Kidney tubule cell (primary cell): ENCODE data around the gene XPR1.
"Not testable (repeated sequence)": the region's sequence is repeated elsewhere in the genome, so short reads cannot be mapped to it uniquely, and the experiment has no call there.

Source experiments
- DNase-seq: peaks from one replicate; pipeline ENCODE4 v3.0.0-alpha.2; 2018; ENCODE audit warnings: low spot score

Gene XPR1

GRCh38 chr1:180644526-180645192 is 12.8 kb downstream of the XPR1 start:
- DNase-seq = no peak

- DNase-seq = not testable (repeated sequence)
Measured at GRCh38 chr1:180645261-180645660, 13.4 kb downstream of the XPR1 start.

GRCh38 chr1:180646093-180646492 is 14.3 kb downstream of the XPR1 start:
- DNase-seq = no peak

GRCh38 chr1:180646547-180646946 is 14.7 kb downstream of the XPR1 start:
- no peak for DNase-seq

GRCh38 chr1:180652792-180653191 is 21.0 kb downstream of the XPR1 start:
- DNase-seq = peak; percentile 39

- DNase-seq = no peak
Measured at GRCh38 chr1:180662709-180663108, 30.9 kb downstream of the XPR1 start.

GRCh38 chr1:180670681-180671080 is 38.9 kb downstream of the XPR1 start:
- no peak for DNase-seq

- DNase-seq = no peak
Measured at GRCh38 chr1:180672105-180672504, 40.3 kb downstream of the XPR1 start.

- DNase-seq = no peak
Measured at GRCh38 chr1:180672505-180672904, 40.7 kb downstream of the XPR1 start.

- peak; percentile 10 for DNase-seq
Measured at GRCh38 chr1:180674603-180675530, 43.0 kb downstream of the XPR1 start.

- no peak for DNase-seq
Measured at GRCh38 chr1:180675586-180675985, 43.8 kb downstream of the XPR1 start.

GRCh38 chr1:180680558-180681144 is 48.8 kb downstream of the XPR1 start:
- DNase-seq = peak; percentile 8

- DNase-seq = not testable (repeated sequence)
Measured at GRCh38 chr1:180683117-180683516, 51.3 kb downstream of the XPR1 start.

GRCh38 chr1:180691322-180691913 is 59.6 kb downstream of the XPR1 start:
- DNase-seq = no peak

- DNase-seq = no peak
Measured at GRCh38 chr1:180693564-180694244, 61.9 kb downstream of the XPR1 start.

- DNase-seq = no peak
Measured at GRCh38 chr1:180695282-180695681, 63.5 kb downstream of the XPR1 start.

- no peak for DNase-seq
Measured at GRCh38 chr1:180696361-180696760, 64.5 kb downstream of the XPR1 start.

- no peak for DNase-seq
Measured at GRCh38 chr1:180698580-180698979, 66.8 kb downstream of the XPR1 start.

GRCh38 chr1:180702376-180702775 is 70.6 kb downstream of the XPR1 start:
- not testable (repeated sequence) for DNase-seq

- DNase-seq = not testable (repeated sequence)
Measured at GRCh38 chr1:180710746-180711145, 78.9 kb downstream of the XPR1 start.

GRCh38 chr1:180711260-180711659 is 79.4 kb downstream of the XPR1 start:
- DNase-seq = not testable (repeated sequence)

- no peak for DNase-seq
Measured at GRCh38 chr1:180720753-180721152, 88.9 kb downstream of the XPR1 start.
